HG02588 (cell line): ENCODE data around the gene EXOC2.

Source experiments
- ATAC-seq: cut with Tn5 transposase; IDR thresholded peaks from one replicate; pipeline ENCODE4 v1.9.1; 2021; ENCODE audit warnings: mild to moderate bottlenecking, moderate library complexity; ENCODE audit not compliant: unreplicated experiment

Gene EXOC2

DNA sequence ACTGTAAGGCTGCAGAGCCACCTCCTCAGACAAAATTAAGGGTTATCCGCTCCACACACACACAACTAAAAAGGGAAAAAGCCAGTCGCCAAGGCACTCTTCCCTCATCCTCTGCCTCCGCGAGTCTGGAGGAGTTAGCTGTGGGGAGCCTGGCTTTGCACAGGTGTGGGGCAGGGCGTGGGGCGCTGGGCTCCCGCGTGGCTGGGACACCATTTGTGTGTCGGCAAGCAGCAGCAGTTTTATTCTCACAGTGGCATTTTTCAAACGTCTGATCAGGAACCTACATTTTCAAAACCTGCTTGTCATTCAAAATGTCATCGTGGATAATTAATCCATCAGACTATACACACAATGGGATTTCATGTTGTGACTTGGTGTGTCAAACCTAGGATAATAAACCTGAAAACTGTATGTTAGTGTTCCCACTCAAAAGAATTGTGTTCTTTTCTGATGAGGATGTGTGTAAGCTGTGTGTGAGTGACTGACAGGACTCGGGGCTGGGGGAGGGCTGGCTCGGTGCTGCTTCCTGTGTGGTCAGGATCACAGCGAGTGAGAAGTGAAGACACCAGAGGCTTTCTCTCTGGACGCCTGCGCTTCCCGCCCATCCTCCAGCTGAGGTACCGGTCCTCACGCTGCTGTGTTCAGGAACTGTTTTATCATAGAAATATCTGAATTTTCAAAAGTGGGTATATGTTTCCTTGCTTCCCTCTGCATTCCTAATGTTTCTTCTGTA is 218.3 kb downstream of the EXOC2 start:
- peak; percentile 79 for ATAC-seq

GRCh38 chr6:473768-474452 is 219.0 kb downstream of the EXOC2 start:
- ATAC-seq, result no peak

GRCh38 chr6:473356-473755 is 219.6 kb downstream of the EXOC2 start:
- no peak for ATAC-seq

DNA sequence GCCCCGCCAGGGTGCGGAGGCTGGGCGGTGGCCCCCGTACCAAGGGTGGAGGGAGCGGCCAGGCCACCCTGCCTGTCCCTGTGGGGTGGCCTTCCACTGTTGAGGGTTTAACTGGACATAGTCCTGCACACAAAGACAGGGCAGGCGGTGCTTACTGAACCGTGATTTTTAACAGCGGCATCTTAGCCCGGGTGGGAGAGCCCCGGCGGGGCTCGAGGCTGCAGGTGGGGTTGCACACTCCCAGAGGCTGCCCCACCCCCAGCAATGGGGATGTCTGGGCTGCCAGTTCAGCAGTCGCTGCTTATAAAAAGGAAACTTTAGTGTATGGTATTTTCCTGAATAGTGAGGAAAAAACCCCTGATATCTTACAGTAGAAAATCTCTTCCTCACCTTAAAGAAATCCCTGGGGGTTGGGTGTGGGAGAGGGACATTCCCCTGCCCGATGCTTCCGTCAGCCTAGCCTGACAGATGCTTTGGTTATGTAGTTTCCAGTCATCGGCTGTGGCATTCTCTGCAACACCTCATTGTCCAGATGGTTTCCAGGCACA is 222.0 kb downstream of the EXOC2 start:
- ATAC-seq, result peak; percentile 49

DNA sequence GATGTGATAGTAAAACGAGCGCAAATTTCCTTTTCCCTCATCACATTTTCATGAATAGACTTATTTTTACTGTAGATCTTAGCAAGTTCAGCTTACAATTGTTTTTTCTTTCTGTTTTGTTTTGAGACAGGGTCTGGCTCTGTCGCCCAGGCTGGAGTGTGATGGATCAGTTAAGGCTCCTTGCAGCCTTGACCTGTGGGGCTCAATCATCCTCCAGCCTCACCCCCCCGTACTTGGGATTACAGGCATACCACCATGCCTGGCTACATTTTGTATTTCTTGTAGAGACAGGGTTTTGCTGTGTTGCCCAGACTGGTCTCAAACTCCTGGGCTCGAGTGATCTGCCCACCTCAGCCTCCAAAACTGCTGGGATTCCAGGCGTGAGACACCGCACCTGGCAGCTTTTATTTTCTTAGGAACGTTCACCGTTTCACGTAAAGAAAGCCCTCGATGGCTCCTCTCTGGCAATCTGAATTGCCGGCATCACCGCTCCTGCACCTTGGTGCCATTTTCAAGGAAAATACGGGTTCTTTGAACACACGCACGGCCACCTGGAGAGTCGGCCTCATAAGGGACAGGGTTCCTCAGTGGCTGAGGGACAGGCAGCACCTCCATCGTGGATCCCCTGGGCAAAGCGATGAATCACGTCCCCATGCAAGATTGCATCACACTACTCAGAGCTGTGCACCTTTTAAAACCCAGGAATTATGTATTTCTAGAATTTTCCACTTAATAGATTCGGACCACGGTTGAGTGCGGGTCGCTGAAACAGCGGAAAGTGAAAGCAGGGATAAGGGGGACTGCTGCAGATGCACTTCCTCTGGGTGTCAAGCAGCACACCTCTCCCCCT is 222.7 kb downstream of the EXOC2 start:
- ATAC-seq, result no peak

GRCh38 chr6:467671-468082 is 225.3 kb downstream of the EXOC2 start:
- no peak for ATAC-seq

- no peak for ATAC-seq
Observed at GRCh38 chr6:467111-467510, 225.8 kb downstream of the EXOC2 start.

- no peak for ATAC-seq
Observed at GRCh38 chr6:466564-466963, 226.4 kb downstream of the EXOC2 start.

DNA sequence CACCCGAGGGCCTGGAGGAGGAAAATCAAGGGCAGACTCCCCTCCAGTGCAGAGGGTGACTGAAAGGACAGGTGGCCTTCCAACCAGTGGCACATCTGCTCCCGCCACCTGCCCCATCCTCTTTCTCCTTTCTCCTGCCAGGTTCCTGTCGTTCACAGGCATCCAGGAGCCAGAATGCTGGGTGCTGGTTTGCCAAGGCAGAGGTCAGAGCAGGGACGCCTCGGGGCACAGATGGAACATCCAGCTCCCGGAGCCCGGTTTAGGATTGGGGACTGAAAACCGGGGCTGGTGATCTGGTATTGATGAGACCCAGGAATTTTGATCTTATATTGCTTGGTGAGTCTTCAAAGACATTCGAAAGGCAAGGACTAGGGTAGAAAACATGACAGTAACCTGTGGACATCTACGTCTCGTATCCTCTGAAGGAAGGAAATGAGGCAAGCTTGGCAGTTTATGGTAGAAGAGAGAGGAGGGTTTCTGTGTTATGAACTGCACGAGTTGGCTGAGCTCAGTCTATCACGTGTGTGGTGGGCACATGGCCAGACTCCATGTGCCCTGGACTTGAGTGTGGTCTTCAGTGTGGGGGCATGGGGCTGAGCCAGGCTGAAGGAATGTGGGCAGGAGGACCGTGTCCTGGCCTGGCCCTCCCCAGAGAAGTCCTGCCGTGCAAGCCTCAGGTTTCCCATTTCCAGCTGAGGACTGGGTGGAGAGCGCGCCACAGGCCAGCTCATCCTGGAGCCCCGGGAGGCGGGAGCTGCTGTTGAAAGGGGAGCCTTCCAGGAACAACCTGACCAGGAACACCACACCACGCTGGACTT is 227.2 kb downstream of the EXOC2 start:
- ATAC-seq, result no peak

DNA sequence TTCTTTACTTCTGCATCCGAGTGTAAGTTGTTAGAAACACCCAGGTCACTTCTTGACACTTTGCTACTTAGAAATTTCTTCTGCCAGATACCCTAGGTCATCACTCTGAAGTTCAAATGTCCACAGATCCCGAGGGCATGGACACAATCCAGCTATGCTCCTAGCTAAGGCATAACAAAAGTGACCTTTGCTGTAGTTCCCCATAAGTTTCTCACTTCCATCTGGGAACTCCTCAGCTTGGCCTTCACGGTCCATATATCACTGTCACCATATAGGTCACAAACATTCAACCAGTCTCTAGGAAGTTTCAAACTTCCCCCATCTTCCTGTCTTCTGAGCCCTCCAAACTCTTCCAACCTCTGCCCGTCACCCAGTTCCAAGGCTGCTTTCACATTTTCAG is 236.1 kb downstream of the EXOC2 start:
- ATAC-seq, result no peak

- no peak for ATAC-seq
Observed at GRCh38 chr6:456358-456867, 236.5 kb downstream of the EXOC2 start.

DNA sequence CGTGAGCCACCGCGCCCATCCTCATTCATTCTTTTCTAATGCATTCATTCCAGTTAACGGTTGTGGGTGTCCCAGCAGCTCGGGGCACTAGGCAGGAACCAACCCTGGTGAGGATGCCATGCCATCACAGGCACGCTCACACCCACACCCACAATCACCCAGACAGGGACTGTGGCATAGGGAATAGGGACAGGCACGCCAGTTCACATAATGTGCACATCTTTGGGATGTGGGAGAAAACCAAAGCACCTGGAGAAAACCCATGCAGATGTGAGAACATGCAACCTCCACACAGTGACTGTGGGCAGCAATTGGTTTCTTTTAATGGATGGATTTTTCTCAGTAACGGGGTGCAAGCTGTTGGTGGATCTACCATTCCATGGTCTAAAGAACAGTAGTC is 237.1 kb downstream of the EXOC2 start:
- no peak for ATAC-seq

DNA sequence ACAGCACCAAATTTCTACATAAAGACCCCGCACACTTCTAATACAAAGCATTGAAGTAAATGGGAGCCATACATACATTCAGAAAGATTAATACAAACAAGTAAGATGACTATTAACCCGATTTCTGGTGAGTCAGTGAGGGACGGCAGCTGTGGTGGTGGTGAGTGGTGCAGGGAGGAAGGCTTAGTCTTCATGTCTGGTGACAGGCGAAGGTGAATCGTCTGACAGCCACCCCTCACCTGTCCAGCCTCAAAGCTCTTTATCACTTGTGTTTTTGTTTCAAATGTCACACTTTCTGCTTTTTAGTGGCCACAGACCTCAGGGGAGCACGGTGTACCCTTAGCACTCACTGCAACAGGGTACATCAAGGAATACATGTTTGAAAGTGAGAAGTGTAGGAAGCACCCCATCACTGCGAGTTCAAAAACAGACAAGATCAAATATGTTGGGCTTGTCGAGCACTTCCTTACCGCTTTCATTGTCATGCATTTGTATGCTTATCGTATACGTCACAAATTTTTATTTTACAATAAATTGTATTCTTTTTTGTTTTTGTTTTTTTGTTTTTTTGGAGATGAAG is 237.8 kb downstream of the EXOC2 start:
- no peak for ATAC-seq

DNA sequence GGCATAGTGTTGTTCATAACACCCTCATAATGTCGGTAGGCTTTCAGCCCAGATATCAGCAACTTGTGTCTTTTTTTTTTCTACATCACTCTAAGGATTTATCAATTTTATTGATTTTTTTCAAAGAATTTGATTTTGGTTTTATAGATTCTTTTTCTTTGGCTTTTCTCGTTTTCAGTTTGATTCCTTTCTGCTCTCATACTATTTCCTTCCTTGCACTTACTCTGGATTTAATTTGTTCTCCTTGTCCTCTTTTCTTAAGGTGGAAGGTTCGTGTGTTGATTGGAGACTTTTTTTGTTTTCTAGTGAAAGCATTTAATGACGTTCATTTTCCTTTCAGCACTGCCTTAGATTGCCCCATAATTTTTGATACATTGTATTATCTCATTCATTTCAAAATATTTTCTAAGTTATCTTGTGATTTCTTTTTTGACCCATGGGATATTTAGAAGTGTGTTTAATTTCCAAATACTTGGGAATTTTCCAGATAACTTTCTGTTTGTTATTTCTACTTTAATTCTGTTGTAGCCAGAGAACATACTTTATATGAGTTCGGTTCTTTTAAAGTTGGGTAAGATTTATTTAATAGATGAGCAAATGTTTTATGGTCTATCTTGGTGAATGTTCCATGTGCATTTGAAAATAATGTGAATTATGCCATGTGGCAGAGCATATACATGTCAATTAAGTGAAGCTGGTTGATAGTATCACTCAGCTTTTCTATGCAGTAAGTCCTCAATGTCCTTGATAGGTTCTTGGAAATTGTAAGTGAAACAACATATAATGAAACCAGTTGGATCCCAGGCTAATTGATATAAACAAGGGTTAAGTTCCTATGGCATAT is 238.6 kb downstream of the EXOC2 start:
- no peak for ATAC-seq

GRCh38 chr6:453152-453551 is 239.8 kb downstream of the EXOC2 start:
- ATAC-seq, result no peak

- ATAC-seq, result no peak
Observed at GRCh38 chr6:452301-453067, 240.5 kb downstream of the EXOC2 start.

DNA sequence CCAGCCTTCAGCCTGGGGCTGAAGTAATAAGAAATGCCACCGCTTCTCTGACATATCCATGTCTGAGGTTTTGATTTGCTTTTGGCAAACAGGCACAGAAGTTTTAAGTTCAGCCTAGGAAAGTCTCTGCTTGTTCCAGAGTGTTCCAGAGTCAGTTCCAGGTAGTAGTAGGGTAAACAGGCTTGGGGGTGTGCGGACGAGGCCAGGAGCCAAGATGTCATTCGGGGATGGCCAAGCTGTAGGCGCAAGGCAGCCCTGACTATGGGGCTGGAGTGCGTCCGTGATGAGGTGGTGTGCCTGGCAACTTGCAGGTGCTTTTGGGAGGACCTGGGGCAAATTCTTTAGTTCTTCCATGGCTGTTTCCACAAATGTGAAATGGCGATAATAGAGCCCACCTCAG is 241.1 kb downstream of the EXOC2 start:
- no peak for ATAC-seq

DNA sequence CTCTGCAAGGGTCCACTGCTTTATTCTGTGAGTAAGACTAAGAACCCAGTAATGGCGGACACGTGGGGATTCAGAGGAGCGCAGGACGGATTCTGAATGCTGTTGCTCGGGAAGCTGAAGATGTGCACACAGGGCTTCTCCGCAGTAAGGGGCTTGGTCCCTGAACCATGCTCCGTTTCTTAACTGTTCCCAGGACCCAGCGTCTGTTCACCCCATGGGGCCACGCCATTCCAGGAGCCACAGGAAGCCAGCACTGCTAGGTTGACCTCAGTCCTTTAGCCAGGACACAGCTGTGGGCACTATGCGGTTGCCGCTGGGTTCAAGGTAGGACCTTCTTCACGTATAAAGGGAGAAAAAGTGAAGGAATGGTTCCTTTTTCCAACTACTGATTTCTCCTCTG is 241.6 kb downstream of the EXOC2 start:
- ATAC-seq, result no peak
